H1 (cell line): ENCODE data around the gene GABRR1. TPM values are rescaled to one million over a fixed set of nuclear protein-coding genes. Genes with fewer than 3 reads are reported as not detected.
A peak's percentile ranks its signal among the peaks of the same experiment; 100 is the strongest.

Experiments used
- BCL11A ChIP-seq, 2 experiments: IDR thresholded peaks; one replicate each; pipeline ENCODE4 v1.6.1; 2011; ENCODE audit warnings: low read depth in 2 of 2, low read length in 2 of 2, mild to moderate bottlenecking in 2 of 2
- CBX5 ChIP-seq: fragments of 300-800, 300-1000 bp; sonication (generic); IDR thresholded peaks from 2 replicates; pipeline ENCODE4 v1.7.1; 2016; ENCODE audit warnings: antibody characterized with exemption, low read length, low read depth
- CEBPB ChIP-seq: IDR thresholded peaks from 2 replicates; pipeline ENCODE4 v1.6.1; 2012; ENCODE audit warnings: low read depth, low read length
- CTBP2 ChIP-seq: IDR thresholded peaks from 2 replicates; pipeline ENCODE4 v1.7.0; 2011; ENCODE audit warnings: borderline replicate concordance, mild to moderate bottlenecking, moderate library complexity, mixed read lengths, low read length; ENCODE audit not compliant: insufficient read depth, insufficient read length
- GABPA ChIP-seq: IDR thresholded peaks from 2 replicates; pipeline ENCODE4 v1.6.1; 2011; ENCODE audit warnings: mild to moderate bottlenecking, low read length, moderate library complexity, borderline replicate concordance; ENCODE audit not compliant: insufficient read depth
- GTF2F1 ChIP-seq: IDR thresholded peaks from 2 replicates; pipeline ENCODE4 v1.6.1; 2012; ENCODE audit warnings: low read depth, low read length, improper control_type of control experiment, borderline replicate concordance
- HDAC2 ChIP-seq, 2 experiments: fragments of 300-600 bp in 1 of 2; sonication (generic) in 1 of 2; IDR thresholded peaks; 2 replicates each; pipeline ENCODE4 v1.6.1; 2011 to 2012; ENCODE audit warnings: low read depth in 2 of 2, low read length in 2 of 2, mild to moderate bottlenecking in 2 of 2, moderate library complexity in 2 of 2, borderline replicate concordance in 1 of 2, inconsistent platforms in 1 of 2
- NANOG ChIP-seq: IDR thresholded peaks from 2 replicates; pipeline ENCODE4 v1.6.1; 2011; ENCODE audit warnings: low read length, low read depth, mild to moderate bottlenecking, inconsistent platforms; ENCODE audit not compliant: insufficient read depth, poor library complexity, severe bottlenecking
- NRF1 ChIP-seq: IDR thresholded peaks from 2 replicates; pipeline ENCODE4 v1.6.1; 2011; ENCODE audit warnings: mild to moderate bottlenecking, low read depth, low read length, improper control_type of control experiment
- POLR2AphosphoS5 ChIP-seq: IDR thresholded peaks from 2 replicates; pipeline ENCODE4 v1.6.1; 2011; ENCODE audit warnings: low read depth, low read length
- RBBP5 ChIP-seq: IDR thresholded peaks from 2 replicates; pipeline ENCODE4 v1.7.1; 2012; ENCODE audit warnings: low read depth, mild to moderate bottlenecking, inconsistent platforms, low read length, moderate library complexity, borderline replicate concordance
- SIN3A ChIP-seq, 2 experiments: IDR thresholded peaks in 1 of 2; conservative IDR thresholded peaks in 1 of 2; 2 replicates each; pipeline ENCODE4 v1.6.1; 2011 to 2012; ENCODE audit warnings: low read length in 2 of 2, improper control_type of control experiment in 1 of 2, low read depth in 1 of 2, mild to moderate bottlenecking in 1 of 2
- SRF ChIP-seq: IDR thresholded peaks from 2 replicates; pipeline ENCODE4 v1.6.1; 2011; ENCODE audit warnings: mild to moderate bottlenecking, low read depth, low read length, moderate library complexity
- SUZ12 ChIP-seq: fragments of 200-600 bp; sonication (generic); IDR thresholded peaks from 2 replicates; pipeline ENCODE4 v1.6.1; 2012; ENCODE audit warnings: mild to moderate bottlenecking, inconsistent platforms, low read length, moderate library complexity, mixed read lengths
- TBP ChIP-seq: IDR thresholded peaks from 2 replicates; pipeline ENCODE4 v1.6.1; 2011; ENCODE audit warnings: low read depth, low read length, improper control_type of control experiment
- TEAD4 ChIP-seq: IDR thresholded peaks from 2 replicates; pipeline ENCODE4 v1.6.1; 2012; ENCODE audit warnings: low read depth, low read length, inconsistent platforms, mixed read lengths
- USF2 ChIP-seq: IDR thresholded peaks from 2 replicates; pipeline ENCODE4 v1.6.1; 2011; ENCODE audit warnings: low read length, improper control_type of control experiment
- YY1 ChIP-seq: IDR thresholded peaks from 2 replicates; pipeline ENCODE4 v1.6.1; 2011; ENCODE audit warnings: low read depth, mild to moderate bottlenecking, low read length
- polyA plus RNA-seq, 7 experiments: library from polyadenylated mRNA; depleted of rRNA in 3 of 7; stranded (reverse) in 5 of 7; unstranded in 2 of 7; fragments of >200 nt in 5 of 7; fragments of 200-250 nt in 2 of 7; gene quantifications; 1 replicate in 5 of 7; 2 replicates in 1 of 7; 4 replicates in 1 of 7; pipeline versions ENCODE4 v1.2.1 to v1.2.3, GENCODE V29; 2011 to 2013; ENCODE audit warnings: missing spikeins in 2 of 7, mixed read lengths in 2 of 7
- total RNA-seq: library from RNA; stranded (reverse); fragmentation: NEBNext Ultra II Directional; extraction: Animal tissue kit (Norgen Biotek cat#: 25700); gene quantifications from 2 replicates; pipeline ENCODE4 v1.2.1, GENCODE V29; 2021

The GABRR1 gene
- total and polyA plus RNA-seq, 2 of the 8 experiments (the other 6 are each of a cell fraction or from before 2014, with no cell fraction given) = 0.60 to 0.63 TPM

- TF ChIP-seq BCL11A (IDR thresholded peaks at IDR 0.05; ENCODE audit: low read depth in 2 of 2, low read length in 2 of 2) (no peak), NANOG (no peak), CTBP2 (no peak), GABPA (no peak), CBX5 (no peak), POLR2AphosphoS5 (no peak; the same call in 1 of the 2 replicates), USF2 (no peak), TBP (peak; percentile 43; the same call in 1 of the 2 replicates), SRF (no peak), CEBPB (no peak), YY1 (peak; percentile 78), NRF1 (peak; percentile 40), TEAD4 (no peak), HDAC2 (IDR thresholded peaks at IDR 0.05; ENCODE audit: borderline replicate concordance in 1 of 2, low read depth in 2 of 2, low read length in 2 of 2) (no peak), SUZ12 (peak; percentile 64), SIN3A (conservative IDR thresholded peaks at IDR 0.05 in 1 of 2, IDR thresholded peaks at IDR 0.05 in 1 of 2; ENCODE audit: low read depth in 1 of 2, low read length in 2 of 2) (no peak; a peak in 1 of 4 replicates), GTF2F1 (no peak), RBBP5 (peak; percentile 78; the same call in 1 of the 2 replicates)
Observed at GRCh38 chr6:89145956-89146717, 71.0 kb downstream of the GABRR1 start, which contains the start of gene PM20D2 (continued).
